ENCODE measurements around the gene EEF1A2. TPM values are rescaled to one million over a fixed set of nuclear protein-coding genes. Genes with fewer than 3 reads are reported as not detected.
A peak's percentile ranks its signal among the peaks of the same experiment; 100 is the strongest.

The EEF1A2 gene
- polyA plus RNA-seq, 2 of the 4 experiments (the other 2 are of a cell fraction): 16.3 to 129 TPM

DNA sequence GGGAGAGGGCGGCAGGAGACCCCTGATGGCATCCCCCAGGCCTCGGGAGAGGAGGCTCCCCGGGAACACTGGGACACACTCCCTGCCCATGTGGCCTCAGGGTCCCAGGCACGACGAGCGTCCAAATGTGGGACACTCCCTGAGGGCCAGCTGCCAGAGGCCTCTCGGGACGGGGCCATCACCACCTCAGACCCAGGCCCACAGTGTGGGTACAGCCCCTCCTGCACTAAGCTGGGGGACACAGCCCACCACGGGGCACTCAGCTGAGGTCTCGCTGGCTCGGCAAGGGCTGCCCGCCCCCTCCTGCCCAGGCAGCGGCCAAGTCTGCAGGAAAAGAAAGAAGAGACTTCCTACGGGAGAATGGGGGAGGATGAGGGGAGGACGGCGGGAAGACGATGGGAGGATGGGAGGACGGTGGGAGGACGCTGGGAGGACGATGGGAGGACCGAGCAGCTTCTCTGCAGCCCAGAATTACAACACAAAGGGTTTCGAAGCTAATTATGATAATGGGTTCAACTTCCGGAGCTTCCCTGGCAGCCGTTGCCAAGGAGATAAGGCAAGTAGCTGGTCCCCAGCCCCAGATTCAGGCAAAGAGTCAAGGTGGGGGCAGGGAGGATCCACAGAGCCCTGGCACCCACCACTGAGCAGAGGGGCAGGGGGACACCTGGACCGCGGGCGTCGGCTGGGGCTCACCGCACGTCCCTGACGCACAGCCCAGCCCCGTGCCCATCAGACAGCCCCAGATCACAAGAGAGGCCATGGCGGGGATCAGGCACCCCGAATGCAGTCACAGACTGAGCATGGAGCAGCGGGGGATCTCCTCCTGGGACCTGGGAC is 43.9 kb downstream of the EEF1A2 start:
- no peaks in the 10 kb centered on the region for H3K9me3 ChIP-seq
- no peak for FAIRE-seq
- TF ChIP-seq SREBF2 (IDR thresholded peaks at IDR 0.05): no peak
- TF ChIP-seq, protein P1, sequence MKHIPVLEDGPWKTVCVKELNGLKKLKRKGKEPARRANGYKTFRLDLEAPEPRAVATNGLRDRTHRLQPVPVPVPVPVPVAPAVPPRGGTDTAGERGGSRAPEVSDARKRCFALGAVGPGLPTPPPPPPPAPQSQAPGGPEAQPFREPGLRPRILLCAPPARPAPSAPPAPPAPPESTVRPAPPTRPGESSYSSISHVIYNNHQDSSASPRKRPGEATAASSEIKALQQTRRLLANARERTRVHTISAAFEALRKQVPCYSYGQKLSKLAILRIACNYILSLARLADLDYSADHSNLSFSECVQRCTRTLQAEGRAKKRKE (CRISPR knock-in tag; IDR thresholded peaks at IDR 0.05; ENCODE audit: low read depth): no peak
- TF ChIP-seq MYC (IDR thresholded peaks at IDR 0.05; ENCODE audit: borderline replicate concordance, low read length): no peak
- TF ChIP-seq TFCP2L1 (CRISPR knock-in tag; IDR thresholded peaks at IDR 0.05): no peak
- no peak for TF ChIP-seq POLR2A (IDR thresholded peaks at IDR 0.05; ENCODE audit: low read length)
- TF ChIP-seq FOXS1 (CRISPR knock-in tag; IDR thresholded peaks at IDR 0.05): no peak
- no peak for TF ChIP-seq FOSB (CRISPR knock-in tag; IDR thresholded peaks at IDR 0.05)
- no peak for TF ChIP-seq HEYL (CRISPR knock-in tag; IDR thresholded peaks at IDR 0.05)
- no peak for TF ChIP-seq ESRRA (IDR thresholded peaks at IDR 0.05; ENCODE audit: borderline replicate concordance, low read length)
- no peak for TF ChIP-seq ZFP36 (IDR thresholded peaks at IDR 0.05; ENCODE audit: borderline replicate concordance, partially characterized antibody)
- TF ChIP-seq BHLHE40 (IDR thresholded peaks at IDR 0.05; ENCODE audit: low read depth, low read length): no peak
- TF ChIP-seq ZNF302 (CRISPR knock-in tag; IDR thresholded peaks at IDR 0.05): no peak
- no peak overlapping the region for H3K27ac ChIP-seq
- H3K4me2 ChIP-seq: no peak overlapping the region
- ATAC-seq: no peak
- CTCF ChIA-PET: no interaction called here
- WGBS (ENCODE audit: missing lambda C conversion rate): 39% methylated on average over 29 of the region's 35 CpGs
- DNase-seq (ENCODE audit: low read depth in 1 of 2, low spot score in 1 of 2): no peak
- H3K4me3 ChIP-seq: no peak overlapping the region
- peaks cover 7% of the 10 kb centered on the region for H3K4me1 ChIP-seq
- POLR2A ChIA-PET: no interaction called here

DNA sequence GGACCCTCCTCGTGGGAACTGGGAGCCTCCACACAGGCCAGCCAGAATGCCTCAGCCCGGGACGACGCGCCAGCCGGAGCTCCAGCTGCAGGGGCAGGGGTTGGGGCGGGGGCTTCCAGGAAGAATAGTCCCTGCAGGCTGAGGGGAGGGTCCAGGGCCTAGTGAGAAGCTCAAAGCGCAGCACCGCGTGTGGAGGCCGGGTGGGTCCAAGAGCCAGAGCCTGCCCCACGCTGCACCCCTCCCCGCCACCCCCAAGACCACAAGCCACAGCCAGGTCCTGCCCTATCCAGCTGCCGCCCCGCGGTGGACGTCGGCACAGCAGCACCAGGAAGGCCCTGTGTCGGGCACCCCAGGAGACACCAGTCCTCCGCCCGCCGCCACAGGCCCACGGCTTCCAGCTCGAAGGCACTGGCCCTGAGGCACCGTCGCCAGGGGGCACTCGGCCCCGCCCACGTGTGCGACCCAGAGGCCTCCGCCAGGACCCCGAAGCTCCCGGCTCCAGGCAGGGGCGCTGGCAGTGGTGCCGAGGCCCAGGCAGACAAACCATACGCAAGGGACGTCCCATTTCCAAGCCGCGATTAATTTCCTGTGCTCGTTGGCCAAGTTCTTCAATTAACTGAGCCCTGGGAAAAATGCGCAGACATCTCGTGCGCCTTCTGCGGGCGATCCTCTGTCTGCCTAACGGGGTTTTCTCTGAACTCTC is 45.9 kb downstream of the EEF1A2 start:
- TF ChIP-seq, protein P2, sequence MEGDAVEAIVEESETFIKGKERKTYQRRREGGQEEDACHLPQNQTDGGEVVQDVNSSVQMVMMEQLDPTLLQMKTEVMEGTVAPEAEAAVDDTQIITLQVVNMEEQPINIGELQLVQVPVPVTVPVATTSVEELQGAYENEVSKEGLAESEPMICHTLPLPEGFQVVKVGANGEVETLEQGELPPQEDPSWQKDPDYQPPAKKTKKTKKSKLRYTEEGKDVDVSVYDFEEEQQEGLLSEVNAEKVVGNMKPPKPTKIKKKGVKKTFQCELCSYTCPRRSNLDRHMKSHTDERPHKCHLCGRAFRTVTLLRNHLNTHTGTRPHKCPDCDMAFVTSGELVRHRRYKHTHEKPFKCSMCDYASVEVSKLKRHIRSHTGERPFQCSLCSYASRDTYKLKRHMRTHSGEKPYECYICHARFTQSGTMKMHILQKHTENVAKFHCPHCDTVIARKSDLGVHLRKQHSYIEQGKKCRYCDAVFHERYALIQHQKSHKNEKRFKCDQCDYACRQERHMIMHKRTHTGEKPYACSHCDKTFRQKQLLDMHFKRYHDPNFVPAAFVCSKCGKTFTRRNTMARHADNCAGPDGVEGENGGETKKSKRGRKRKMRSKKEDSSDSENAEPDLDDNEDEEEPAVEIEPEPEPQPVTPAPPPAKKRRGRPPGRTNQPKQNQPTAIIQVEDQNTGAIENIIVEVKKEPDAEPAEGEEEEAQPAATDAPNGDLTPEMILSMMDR (IDR thresholded peaks at IDR 0.05): peak; percentile 18; the same call in 1 of the 3 replicates
- TF ChIP-seq RCOR1 (IDR thresholded peaks at IDR 0.05; ENCODE audit: low read depth, low read length): no peak
- ATAC-seq: peak; percentile 73 to 89
- ChIA-PET POLR2A (no interaction called here), CTCF (interaction anchor here (0.8 to 2.0 kb wide), 8 partner anchors 8 to 529 kb away, joined by 3 to 8 read pairs (median 4); no protein-coding TSS in a partner anchor)
- 56% methylated on average over 16 of the region's 46 CpGs for WGBS (ENCODE audit: missing lambda C conversion rate)
- H3K27ac ChIP-seq: no peak overlapping the region
- DNase-seq (ENCODE audit: low read depth in 1 of 2, low spot score in 1 of 2): peak; percentile 53 to 71
- H3K4me2 ChIP-seq: no peak overlapping the region
- H3K4me3 ChIP-seq: no peak overlapping the region
- no peak for FAIRE-seq
- H3K9me3 ChIP-seq: no peaks in the 10 kb centered on the region
- H3K4me1 ChIP-seq: peaks cover 7% of the 10 kb centered on the region

DNA sequence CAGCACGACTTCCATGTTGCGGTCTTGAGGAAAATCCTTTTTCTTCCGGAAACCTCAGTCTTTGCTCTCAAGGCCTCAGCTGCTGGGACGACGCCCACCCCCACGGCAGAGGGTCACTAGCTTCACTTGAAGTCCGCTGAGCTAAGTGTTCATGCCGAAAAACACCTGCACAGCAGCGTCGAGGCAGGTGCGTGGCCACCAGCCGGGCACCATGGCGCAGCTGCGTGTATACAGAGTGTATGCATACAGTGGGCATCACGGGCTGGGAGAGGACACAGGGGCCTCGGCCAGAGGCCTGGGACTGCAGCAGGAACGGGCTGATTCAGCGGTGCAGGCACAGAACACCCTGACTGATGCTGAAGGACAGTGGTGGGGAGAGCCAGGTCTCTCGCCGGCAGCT is 46.5 kb downstream of the EEF1A2 start:
- no peak for DNase-seq (ENCODE audit: low read depth in 1 of 2, low spot score in 1 of 2)
- no peak; a peak in 1 of 6 replicates for ATAC-seq
- H3K27ac ChIP-seq: no peak overlapping the region
- no peak overlapping the region for H3K4me3 ChIP-seq
- H3K9me3 ChIP-seq: no peaks in the 10 kb centered on the region
- TF ChIP-seq HDAC2 (IDR thresholded peaks at IDR 0.05): no peak
- TF ChIP-seq ESRRA (IDR thresholded peaks at IDR 0.05; ENCODE audit: borderline replicate concordance, low read length): no peak
- no peak for TF ChIP-seq POLR2AphosphoS2 (conservative IDR thresholded peaks at IDR 0.05; ENCODE audit: low read length)
- TF ChIP-seq NPAS2 (CRISPR knock-in tag; IDR thresholded peaks at IDR 0.05; ENCODE audit: borderline replicate concordance): no peak
- TF ChIP-seq PHF8 (IDR thresholded peaks at IDR 0.05; ENCODE audit: borderline replicate concordance, low read depth): no peak
- TF ChIP-seq, protein P3, sequence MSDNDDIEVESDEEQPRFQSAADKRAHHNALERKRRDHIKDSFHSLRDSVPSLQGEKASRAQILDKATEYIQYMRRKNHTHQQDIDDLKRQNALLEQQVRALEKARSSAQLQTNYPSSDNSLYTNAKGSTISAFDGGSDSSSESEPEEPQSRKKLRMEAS (IDR thresholded peaks at IDR 0.05): no peak
- TF ChIP-seq, protein P4, sequence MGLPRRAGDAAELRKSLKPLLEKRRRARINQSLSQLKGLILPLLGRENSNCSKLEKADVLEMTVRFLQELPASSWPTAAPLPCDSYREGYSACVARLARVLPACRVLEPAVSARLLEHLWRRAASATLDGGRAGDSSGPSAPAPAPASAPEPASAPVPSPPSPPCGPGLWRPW (IDR thresholded peaks at IDR 0.05): no peak
- no peak for TF ChIP-seq EHMT2 (IDR thresholded peaks at IDR 0.05; ENCODE audit: low read depth)
- TF ChIP-seq HOXA7 (CRISPR knock-in tag; IDR thresholded peaks at IDR 0.05): no peak
- TF ChIP-seq KDM5A (IDR thresholded peaks at IDR 0.05): no peak
- TF ChIP-seq MYC (IDR thresholded peaks at IDR 0.05; ENCODE audit: borderline replicate concordance, low read length): no peak
- no peak for TF ChIP-seq HOXB13 (CRISPR knock-in tag; IDR thresholded peaks at IDR 0.05; ENCODE audit: low read depth)
- no peak for TF ChIP-seq ZFP36 (IDR thresholded peaks at IDR 0.05; ENCODE audit: borderline replicate concordance, partially characterized antibody)
- TF ChIP-seq RNF2 (IDR thresholded peaks at IDR 0.05; ENCODE audit: borderline replicate concordance, low read depth): no peak
- 73% methylated on average over 20 of the region's 20 CpGs for WGBS (ENCODE audit: missing lambda C conversion rate)
- no peak for FAIRE-seq
- CTCF ChIA-PET: interaction anchor here (0.8 to 2.0 kb wide), 9 partner anchors 9 to 529 kb away, joined by 3 to 8 read pairs (median 4); no protein-coding TSS in a partner anchor
- peaks cover under 1% of the 10 kb centered on the region; the same call in 1 of the 3 replicates for H3K4me1 ChIP-seq
- H3K4me2 ChIP-seq: no peak overlapping the region
- POLR2A ChIA-PET: no interaction called here
